ENCODE results near the gene CBLN3.
"Not testable (repeated sequence)": the region's sequence is repeated elsewhere in the genome, so short reads cannot be mapped to it uniquely, and the experiment has no call there.

Gene CBLN3

GRCh38 chr14:24399999-24400718 lies 29.3 kb downstream of the CBLN3 start:
- no peak for DNase-seq

DNA sequence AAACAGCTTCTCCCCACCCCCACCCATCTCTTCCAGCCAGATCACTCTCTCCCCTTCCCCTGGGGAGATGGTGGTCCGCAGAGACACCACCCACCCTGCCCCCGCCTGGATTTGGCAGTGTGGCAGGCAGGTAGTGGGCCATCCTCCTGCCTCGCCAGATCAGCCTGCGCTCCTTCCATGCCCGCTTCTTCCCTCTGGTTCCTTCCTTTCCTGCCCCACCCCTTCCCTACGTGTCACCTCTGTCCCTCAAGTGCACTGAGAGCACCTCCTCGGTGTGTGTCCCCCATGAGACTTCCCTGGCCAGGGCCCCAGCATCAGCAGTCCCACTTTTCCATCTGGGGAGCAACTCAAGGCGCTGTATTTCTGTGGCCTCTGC lies 30.0 kb downstream of the CBLN3 start:
- DNase-seq: no peak

- no peak for DNase-seq
Observed at GRCh38 chr14:24398653-24399446, 30.6 kb downstream of the CBLN3 start, which contains the start of gene NYNRIN. NYNRIN (plus strand) TSS chr14:24399003; CDS start chr14:24399247, 244 bp downstream.

DNA sequence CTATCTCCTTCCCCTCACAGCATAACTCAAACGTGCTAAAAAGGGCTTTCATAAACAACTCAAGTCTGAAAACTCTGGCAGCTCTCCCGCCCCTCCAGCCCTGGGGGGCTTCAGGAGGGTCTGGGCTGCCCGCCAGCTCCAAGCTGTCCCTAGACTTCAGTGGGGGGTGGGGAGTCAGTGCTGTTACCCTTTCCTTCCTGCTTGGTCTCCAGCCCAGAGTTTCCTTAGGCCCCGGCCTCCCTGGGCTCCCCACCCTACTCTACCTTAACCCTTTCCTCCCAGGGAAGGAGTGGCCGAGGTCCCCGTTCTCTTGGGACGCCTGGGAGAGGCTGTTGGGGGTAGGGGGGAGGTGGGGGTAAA lies 31.2 kb downstream of the CBLN3 start:
- no peak for DNase-seq

DNA sequence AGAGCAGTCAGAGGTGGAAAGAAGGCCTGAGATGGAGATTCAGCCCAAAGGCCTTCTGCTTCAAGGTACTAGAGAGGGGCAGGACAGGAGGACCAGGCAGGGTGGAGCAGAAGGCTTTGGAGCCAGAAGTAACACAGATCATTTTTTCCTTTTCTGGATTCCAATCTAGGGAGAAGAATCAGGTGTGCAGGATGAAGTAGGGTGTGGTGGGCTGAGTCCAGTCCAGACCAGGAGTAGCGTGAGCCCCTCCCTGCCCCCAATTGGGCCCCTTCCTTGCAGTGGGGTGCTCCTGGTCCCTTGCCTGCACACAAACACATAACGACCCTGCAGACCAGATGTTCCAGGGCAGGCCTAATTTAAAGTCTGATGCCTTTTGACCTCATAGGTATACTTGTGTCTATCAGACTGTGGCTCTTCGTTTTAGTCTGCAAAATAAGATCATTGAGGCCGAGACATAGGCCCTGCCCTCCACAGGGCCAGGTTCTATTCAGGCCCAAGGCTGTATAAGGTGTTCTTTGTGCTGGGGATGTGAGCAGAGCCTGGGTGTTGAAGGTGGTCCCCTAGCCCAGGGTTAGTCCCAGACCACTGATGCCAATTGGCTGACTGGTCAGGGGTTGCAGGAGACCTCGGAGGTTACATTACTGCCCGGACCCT lies 31.7 kb downstream of the CBLN3 start:
- DNase-seq: no peak

DNA sequence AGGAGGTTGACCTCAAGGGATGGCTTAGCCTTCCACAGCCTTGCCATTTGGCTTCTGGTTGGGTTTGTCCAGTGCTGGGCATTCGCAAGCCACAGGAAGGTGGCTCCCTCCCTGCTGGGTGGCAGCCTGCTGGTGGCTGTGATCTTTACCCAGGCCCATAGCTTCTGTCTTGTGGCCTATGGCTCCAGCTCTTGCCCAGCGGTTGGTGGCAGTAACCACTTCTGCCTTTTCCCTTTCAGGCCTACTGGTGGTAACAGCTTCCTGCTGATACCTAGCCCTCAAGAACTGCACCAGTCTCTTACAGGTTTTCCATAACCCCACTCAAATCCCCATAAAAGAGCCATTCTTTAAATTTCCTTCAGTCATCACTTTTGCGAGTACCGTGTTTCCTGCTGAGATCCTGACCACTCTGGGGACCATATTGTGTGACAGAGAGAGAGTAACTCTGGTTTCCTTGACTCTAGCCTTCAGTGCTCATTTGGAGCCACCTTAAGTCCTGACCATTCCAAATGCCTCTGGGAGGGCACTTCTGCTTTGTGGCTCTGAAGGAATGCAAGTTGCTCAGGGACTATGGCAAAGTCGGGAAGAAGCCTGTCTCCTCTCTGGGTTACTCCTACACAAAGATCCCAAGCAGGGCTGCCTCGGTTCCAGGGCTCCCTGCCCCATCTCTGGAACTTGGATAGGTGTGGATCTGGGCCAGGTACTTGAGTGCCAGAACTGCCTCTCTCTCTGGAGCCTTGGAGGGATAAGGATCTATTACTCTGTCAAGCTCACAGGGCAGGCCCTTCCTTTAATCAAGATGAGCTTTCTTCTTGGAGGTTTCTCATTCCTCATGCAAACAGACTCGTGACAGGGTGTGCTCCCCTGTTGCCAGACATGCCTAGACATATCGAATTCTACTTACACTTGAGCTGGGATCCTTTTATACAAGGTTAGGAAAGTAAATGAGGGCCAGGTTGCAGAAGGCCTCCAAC lies 33.6 kb downstream of the CBLN3 start:
- no peak for DNase-seq

- DNase-seq: no peak
Observed at GRCh38 chr14:24394275-24394674, 35.2 kb downstream of the CBLN3 start.

DNA sequence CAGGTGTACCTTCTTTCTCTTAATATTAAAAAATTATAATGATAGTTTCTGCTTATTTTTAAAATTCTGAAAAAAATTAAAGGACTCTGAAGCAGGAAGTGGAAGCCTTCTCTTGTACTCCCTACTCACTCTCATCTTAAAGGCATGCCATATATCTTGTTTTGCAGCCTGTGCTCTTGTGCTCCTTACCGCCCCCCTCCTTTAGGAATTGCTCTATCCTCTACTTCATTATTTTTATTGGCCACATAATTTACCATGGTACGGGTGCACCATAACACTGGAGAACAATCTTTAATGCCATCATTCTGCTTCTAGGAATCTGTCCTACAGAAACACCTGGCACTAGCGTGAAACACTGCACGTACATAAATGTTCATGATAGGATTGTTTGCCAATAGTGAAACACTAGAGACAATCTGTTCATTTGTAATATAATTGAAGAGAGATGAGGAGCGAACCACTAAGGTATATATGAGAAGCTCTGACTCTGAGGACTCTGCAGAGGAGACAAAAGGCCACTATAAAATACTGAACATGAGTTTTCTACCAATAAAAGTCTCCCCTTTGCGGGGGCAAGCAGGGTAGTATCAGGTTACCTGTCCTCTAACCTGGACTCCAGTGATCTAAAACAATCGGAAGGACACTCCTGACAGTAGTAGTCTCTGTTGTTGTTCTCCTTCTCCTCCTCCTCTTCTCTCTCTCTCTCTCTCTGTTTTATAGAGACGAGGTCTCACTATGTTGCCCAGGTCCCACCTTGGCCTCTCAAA lies 37.0 kb downstream of the CBLN3 start:
- DNase-seq: no peak

DNA sequence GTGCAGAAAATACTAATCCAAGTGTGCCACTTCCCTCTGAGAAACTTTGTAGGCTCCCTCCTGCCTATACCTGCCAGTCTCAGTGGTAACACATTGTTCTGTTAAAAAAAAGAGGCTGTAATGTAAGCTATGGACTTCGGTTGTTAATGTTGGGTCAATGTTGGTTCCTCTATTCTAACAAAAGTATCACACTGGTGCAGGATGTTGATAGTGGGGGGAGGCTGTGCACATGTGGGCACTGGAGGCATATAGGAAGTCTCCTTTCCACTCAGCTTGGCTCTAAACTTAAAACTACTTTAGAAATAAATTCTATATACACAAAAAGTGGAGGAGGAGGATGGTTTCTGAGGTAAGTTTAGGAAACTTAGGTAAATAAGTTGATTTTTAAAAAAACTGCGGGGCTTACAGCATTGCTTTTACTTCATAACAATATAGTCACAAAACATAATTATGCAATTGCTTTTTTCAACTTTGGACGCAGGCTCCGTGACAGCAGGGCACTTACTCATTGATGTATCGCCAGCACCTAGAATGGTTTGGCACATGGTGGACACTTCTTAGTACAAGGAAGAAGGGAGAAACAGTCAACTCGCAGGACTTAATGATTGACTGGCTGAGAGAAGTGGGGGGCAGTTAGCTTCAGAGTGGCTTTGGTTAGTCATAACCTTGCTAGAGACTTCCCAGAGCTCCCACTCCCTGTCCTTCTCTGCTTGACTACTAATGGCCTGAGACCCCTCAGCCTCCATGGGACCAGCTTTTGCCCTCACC lies 38.6 kb downstream of the CBLN3 start:
- no peak for DNase-seq

DNA sequence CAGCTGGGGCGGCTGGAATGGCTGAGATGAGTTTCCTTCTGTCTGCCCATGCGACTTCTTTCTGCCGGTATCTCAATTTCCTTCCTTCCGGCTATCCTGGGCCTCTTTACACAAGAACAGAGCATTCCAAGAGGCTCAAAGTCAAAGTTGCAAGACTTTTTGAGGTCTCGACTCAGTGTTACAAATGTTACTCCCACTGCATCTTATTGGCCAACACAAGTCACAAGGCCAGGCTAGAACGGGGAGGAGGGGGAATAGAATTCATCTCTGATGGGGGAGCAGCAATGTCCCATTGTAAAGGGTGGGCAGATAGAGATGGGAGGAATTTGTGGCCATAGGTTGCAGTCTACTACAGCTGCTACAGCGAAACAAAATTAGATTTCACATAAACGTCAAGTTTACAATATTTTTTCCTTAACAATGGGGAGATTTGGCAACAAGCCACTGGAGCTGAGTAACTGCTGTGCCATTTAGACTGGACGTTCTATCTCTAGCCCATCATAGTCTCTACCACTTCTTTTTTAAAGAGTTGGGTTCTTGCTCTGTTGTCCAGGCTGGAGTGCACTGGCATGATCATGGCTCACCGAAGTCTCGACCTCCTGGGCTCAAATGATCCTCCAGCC lies 40.1 kb downstream of the CBLN3 start:
- DNase-seq: no peak

DNA sequence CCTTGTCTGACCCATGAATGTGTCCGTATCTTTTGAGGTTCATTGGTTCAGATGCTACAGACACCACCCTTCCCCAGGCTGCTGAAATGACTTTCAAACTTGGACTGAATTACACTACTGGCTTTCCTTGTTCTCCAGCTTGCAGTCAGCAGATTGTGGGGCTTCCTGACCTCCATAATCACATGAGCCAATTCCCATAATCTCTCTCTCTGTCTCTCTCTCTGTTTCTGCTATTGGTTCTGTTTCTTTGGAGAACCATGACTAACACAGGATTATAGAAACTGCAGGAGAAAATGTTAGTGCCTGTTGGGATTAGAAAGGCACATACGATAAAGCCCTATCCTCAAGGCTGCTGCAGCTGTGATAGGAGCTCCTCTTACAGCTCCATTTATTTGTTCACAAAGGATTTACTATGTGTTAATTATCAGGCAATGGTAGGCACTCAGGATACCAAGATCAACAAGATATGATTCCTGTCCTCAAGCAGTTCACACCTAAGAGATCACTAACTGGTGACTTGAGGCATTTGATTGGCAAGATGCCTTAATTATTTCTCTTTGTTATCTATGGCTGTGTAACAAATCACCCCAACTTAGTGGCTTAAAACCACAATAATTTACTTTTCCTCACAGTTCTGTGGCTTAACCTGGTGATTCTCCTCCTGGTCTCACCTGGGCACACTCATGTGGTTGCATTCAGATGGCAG lies 40.8 kb downstream of the CBLN3 start:
- DNase-seq: no peak

GRCh38 chr14:24387579-24387978 lies 41.9 kb downstream of the CBLN3 start:
- not testable (repeated sequence) for DNase-seq

DNA sequence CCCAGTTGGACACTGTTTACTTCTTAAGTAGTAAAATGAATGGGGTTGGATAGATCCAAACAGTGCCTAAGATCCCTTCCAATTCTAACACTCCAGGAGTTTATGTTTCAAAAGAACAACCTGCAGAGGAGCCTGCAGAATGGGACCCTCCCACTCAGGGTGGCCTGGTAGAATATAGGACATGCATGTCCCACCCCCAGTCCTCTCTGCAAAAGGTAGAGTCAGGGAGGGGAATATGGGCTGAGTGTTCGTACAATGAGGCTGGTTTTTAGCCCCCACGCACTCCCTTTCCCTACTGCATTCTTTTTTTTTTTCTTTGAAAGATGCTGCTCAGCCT lies 42.5 kb downstream of the CBLN3 start:
- DNase-seq: no peak

DNA sequence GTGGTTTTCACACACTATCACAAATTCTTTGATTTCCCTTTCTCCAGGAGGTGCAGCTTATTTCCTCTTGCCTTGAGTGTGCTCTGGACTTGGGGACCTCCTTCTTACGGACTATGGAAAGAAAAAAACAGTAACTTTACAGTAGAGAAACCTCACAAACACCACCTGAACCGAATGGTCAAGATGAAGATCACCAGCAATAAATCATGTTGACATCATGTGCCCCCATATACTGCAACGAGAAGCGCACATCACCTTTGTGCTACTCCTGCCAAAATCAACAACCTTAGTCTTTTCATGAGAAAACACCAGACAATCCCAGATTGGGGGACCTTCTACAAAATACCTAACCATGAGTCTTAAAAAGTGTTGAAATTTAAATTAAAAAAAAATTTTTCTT lies 43.9 kb downstream of the CBLN3 start:
- DNase-seq: no peak

GRCh38 chr14:24384169-24384568 lies 45.3 kb downstream of the CBLN3 start:
- no peak for DNase-seq

- no peak for DNase-seq
Observed at GRCh38 chr14:24382064-24382371, 47.5 kb downstream of the CBLN3 start.

GRCh38 chr14:24381363-24382063 lies 48.0 kb downstream of the CBLN3 start:
- no peak for DNase-seq

DNA sequence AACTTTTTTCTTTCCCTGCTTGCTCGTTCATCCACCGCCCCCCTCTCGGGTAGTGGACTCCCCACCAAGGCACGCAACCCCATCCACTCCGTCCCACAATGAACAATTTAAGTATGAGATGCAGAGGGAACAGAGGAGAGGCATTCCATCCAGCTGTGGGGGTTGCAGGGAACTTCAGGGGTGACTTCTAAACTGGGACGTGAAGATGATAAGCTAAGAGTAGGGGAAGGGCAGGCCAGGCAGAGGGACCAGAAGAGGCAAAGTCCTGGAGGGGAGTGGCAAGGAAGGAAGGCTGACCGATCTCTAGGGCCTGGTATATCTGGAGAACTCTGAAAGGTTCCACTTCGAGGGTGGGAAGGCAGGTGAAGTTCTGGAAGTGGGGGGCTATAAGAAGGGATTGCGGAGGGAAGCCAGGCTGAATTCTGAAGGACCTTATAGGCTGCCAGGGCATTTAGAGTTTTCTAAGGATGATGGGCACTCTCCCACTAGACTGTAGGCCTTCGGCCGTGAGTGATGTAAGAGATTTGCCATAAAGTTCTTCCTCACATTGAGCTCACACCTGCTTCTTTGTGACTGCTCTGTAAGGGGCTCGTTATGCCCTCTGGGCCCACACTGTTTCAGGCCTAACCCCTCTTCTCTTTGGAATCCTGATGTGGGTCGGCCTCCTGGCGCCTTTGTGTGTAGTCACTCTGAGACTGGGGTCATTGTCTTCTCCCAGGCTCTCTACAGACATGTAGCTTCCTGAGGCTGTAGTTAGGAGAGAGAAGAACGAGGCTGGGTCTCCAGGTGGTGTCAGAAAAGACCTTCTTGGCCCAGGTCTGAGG lies 49.3 kb downstream of the CBLN3 start:
- DNase-seq: no peak

Data from stimulated activated CD4-positive, alpha-beta T cell treated with anti-CD3 and anti-CD28 coated beads, Interleukin-1b, Interleukin-23, amount 100 ng/mL, for 48 hours (primary cell).